NCI-H1436 (cell line): ENCODE data around the gene NUMBL.

Source experiments
- DNase-seq: peaks from one replicate; lab custom pipeline; 2025; lab: John Stamatoyannopoulos, UW

The NUMBL gene

DNA sequence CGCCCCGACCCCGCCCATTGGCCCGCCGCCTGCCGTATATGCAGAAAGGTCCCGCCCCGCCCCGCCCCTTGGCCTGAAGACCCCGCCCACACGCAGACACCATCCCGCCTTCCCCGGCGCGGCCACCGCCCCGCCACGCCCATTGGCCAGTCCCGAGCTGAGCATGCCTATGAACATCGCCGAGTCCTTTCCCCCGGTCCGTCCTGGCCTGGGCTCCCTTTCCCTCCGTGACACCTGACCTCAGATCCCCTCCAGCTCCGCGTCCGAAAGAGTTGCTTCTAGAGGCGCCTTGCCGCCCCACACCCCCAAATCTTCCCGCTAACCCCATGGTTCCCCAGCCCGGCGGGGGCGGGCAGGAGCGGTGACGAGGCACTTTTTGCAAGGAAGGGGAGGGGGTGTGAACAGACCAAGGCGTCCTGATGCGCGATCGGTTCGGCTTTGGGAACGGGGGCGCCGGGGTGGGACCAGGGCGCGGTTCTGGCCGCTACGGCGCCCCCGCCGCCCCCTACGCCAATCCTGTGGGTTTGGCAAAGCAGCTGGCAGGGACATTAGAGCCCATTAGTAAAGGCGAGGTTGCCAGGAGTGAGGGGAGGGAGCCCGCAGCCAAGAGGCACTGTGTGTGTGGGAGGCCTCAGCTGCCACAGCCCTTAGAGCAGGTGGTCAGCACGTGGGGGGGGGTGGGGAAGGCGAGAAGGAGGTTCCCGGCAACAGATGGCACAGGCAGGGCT lies 406 bp upstream of the NUMBL start:
- DNase-seq, result peak; percentile 87

DNA sequence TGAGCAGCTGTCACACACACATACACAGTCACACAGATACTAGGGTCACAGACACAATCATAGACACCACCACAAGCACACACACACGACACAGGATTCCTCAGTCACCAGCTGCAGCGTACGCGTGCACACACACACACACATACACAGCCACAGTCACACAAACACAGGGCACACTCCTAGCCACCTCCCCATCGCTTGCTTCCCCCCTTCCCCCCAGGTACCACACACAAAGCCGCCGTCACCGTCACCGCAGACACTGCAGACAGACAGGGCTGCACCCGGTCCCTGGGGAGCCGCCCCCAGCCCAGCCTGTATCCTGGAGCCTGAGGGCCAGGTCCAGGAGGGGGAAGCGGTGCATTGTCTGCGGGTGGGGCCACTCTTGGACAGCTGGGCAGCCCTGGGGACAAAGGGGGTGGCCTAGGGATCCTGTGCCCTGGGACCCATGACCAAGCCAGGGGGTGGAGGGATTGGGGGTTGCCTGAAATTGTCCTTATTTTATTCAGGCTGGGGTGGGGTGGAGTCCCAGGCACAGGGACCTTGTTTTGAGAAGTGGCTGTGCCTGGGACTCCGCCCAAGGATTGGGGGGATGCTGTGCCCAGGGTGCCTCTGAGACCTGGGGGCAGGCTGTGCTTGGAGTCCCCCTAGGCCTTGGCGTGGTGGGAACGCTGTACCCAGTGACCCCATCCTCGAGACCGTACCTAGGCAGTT lies 957 bp downstream of the NUMBL start:
- no peak for DNase-seq

DNA sequence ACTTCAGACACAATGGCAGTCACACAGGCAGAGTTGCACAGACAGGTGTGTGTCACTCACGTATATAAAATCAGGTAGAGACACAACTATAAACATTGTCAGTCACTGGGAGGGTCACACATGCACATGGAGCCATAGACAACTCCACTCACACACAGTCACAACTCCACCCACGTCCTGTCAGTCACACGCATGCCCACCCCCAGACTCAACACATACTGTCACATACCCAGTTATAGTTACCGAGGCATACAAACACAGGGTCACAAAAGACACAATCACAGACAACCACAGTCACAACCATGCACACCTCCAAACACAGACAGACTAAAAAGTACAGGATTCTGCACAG lies 1.5 kb downstream of the NUMBL start:
- no peak for DNase-seq

DNA sequence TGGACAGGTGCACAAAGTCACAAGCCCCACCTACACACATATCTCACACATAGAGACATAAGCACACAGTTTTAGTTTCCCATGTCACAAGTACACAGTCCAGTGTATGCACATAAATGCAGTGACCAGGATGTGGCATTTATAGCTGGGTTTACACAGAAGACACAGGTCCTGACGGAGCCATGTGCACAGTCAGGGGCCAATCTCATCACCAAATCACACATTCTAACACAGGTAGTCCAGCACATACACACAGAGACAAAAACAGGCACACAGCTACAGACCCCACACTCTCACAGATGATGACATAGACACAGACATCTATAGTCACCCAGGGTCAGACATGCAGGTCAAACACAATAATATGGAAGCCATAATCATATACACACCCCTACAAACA lies 2.1 kb downstream of the NUMBL start:
- DNase-seq, result no peak

DNA sequence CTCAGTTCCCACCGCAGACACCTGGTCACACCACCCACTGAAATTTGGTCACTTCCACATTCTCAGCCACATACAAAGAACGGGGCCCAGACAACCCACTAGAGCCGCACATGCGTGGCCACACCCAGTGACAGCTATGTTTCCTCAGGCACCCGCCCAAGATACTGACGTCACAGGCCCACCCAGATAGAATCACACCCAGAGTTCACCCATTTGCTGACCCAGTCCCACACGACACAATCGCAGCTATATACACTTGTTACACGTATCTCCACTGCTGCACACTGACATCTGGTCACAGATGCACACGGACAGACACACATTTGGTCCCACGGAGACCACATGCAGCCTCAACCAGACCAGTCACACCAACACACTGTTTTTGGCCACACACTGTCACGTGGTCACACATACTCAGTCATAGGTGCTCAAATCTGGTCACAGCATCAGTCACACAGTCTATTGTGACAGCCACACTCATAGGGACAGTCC lies 2.9 kb downstream of the NUMBL start:
- no peak for DNase-seq

DNA sequence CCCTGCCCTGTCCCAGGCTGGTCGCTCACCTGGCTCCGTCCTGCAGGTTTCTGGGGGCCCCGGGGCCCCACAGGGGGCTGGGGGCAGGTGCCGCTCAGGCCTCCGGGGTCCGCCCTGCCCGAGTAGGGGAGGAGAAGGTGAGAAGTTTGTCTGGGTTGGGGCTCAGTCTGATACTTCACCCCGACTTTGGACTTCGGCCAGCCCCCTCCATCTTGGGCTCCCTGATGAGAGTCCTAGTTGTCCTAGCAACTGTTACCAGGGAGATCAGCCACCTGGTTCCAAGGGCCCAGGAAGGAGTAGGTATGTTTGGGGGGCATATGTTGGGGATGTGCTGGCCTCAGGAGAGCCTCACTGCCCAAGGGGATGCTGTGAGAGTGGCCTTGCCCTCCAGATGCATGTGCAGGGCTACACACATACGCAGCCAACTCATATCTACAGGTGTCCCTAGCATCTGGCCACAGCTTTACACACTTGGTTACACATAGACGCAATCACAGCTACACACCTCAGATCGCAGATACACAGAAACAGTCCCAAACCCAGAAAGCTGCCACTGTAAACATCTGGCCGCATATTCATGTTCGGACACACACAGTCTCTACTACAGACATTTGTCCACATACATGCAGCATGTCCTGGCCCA lies 3.4 kb downstream of the NUMBL start:
- DNase-seq, result no peak

DNA sequence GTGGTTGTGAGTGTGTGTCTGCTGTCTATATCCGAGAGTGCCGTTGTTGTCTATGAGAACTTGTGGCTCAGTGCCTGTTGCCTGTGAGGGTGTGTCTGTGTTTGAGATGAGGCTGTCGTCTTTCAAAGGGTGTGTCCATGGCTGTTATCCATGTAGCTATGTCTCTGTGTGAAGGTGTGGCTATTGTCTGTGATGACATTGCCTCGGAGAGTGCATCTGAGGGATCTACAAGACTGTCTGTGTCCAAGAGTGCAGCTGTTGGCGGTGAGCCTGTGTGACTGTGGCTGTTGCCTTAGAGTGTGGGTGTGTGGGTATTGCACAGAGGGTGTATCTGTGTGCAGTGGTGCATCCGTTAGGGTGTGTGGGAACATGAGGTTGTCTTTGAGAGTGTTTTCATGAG lies 4.9 kb downstream of the NUMBL start:
- DNase-seq, result no peak

DNA sequence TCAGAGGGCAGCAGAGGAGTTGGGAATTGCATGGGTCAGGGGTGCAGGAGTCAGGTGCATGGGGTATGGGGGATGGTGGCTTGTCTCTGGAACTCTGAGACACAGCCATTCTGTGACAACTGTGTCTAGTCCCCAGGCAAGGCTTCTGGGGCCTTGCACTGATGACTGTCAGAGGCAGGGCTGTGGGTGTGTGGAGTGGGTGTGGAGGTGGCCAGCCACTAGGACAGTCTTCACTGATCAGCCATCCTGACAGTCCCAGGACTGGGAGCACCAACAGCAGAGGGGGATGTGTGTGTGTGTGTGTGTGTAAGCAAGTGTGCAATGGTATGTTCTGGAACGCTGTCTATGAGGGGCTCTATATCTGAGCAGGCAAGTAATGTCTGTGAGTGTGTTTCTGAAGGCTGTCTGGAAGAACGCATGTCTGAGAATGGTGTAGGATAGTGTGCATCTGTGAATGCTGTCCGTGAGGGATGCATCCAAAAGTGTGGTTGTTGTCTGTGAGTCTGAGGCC lies 5.4 kb downstream of the NUMBL start:
- DNase-seq, result no peak

DNA sequence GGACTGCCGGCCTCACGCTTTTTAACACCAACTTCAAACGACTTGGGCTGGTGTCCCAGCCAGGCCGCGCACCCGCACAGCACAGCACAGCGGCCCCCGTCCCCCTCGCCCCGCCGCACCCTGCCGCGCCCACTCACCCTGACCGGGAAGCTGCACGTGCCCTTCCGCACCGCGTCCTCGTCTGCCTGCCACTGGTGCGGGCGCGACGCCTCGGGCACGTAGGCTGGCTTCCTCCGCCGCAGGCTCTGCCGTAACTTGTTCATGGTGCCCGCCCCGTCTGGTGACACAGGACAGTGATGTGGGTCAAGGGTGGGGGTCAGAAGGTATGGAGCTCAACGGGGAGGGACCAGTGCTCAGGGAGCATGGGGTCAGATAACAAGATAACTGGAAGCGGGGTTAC lies 6.2 kb downstream of the NUMBL start:
- no peak for DNase-seq

DNA sequence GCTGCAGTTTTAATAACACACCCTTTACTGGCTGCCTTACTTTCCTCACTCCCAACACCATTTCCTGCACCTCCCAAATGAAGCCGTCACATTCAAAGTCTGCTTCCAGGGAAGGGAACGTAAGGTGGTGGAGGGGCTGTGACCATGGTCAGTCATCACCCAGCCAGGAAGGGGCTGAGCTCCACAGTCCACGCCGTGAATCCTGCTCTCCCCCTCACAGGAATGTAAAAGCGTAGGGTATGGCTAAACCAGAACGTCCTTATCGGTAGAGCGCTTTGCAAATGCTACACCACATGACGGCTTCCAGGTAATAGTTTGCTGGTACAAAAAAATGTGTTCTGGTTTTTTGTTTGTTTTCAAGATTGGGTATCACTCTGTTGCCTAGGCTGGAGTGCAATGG lies 7.0 kb downstream of the NUMBL start:
- DNase-seq, result no peak

DNA sequence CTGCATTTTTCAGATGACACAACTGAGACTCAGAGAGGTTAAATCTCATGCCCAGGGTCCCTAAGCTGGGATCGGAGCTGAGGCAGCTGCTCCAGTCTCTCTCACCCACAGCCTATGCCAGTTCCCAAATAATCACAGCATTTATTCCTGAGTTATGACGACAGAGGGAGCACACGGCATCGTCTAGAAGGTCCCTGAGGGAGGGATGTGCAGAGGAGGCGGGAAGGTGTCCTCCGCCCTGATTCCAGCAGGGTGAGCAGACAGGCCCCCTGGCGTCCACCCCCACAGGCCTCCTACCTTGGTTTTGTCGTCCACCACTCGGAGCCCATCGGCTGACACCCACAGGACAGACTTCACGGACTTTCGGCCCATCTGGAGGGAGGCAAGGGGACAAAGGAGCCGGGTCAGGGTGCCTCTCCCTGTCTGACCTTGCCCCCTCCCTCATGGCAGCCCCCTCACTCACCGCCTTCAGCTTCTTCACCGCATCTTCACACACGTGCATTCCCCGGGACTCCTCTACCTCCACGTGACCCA lies 8.0 kb downstream of the NUMBL start:
- DNase-seq, result no peak

DNA sequence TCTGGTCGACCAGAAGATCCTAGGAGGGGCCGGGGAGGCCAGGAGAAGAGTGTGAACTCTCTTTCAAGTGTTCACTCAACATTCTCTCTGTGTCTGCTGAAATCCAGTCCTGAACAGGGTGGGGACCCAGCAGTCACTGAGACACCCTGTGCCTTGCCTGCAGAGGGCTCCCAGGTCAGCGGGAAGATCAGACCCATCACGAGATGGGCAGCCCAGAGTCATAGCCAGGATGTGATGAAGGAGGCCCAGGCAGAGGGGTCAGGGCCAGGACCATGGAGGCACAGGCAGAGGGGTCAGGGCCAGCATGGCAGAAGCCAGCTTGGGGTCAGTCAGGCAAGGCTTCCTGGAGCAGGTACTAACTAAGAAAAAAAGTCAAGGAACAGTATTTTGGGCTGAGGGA lies 9.4 kb downstream of the NUMBL start:
- DNase-seq, result no peak

DNA sequence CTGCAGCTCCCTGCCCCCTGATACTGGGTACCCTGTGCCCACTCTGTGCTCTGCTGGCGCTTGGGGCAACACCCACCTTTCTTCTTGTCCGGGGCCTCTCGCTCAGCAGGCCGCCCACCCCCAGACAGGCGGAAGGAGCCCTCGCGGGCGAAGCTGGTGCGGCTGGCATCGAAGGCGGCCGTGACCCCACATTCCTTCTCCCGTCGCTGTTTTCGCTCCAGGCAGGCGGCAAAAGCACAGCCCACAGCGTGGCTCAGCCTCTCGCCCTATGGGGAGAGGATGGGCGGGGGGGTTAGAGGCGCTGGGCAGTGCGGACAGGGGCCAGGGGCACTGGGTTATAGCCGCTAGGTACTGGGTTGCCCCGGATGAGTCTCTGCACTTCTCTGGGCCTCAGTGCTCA lies 13.3 kb downstream of the NUMBL start:
- no peak for DNase-seq

DNA sequence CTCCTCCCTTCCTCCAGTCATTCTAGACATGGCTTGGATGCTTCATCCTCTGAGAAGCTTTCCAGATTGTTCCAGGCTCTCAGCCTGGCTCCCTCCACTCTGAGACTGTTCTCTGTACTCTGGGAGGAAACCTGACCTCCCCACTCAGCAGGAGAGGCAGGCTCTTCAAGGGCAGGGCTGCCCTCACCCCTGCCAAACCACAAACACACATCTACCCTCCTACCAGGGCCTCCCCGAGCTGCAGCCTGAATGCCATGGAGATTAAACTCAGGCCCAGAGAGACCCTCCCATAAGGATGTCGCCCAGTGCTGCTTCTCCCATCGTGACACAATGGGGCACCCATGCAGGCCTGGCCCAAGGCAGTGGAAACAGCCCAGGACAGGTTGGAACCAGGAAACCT lies 16.2 kb downstream of the NUMBL start:
- DNase-seq, result no peak

DNA sequence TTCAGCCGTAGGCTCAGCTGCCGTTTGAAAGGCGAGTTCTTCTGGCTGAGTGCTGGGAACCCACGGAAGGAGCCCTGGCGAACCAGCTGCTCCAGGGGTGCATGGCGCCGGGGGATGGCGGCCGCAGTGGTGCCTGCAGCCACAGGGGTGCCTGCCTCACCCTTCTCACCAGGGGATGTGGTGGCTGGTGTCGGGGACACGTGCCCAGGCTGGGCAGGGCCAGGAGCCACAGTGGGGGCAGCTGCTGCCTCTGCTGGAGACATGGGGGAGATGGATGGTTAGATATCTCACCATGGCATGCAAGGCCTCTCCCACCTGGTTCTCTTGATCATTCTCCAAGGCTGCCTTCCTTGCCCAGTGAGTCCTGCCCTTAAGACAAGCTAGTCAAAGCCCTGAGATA lies 17.1 kb downstream of the NUMBL start:
- no peak for DNase-seq

DNA sequence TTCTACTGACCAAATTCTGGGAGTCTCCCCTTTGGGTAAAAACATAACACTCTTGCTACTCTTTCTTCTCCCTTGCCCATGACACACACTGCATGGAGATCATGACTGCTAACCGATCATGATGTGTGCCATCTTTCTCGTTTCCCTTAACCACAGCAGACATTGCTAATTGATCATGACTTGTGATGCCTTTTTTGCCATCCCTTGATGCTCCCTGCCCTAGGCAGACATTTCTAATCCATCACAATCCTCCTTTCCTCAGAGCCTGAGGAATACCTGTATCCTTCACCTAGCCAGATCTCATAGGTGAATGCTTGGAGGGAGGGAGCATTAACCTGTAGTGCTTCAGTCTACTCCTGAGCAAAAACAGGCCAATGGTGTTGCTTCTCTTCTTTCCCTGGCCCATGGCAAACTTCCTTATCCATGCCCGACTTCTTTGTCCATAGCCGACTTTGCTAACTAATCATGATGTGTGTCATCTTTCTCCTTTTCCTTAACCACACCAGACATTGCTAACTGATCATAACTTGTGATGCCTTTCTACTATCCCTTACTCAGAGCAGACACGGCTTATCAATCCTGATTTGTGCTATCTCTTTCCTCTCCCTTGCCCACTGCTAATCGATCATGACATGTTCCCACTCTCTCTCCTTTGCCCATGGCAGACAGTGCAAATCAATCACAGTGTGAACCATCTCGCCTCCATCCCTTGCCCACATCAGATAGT lies 17.7 kb downstream of the NUMBL start:
- no peak for DNase-seq

DNA sequence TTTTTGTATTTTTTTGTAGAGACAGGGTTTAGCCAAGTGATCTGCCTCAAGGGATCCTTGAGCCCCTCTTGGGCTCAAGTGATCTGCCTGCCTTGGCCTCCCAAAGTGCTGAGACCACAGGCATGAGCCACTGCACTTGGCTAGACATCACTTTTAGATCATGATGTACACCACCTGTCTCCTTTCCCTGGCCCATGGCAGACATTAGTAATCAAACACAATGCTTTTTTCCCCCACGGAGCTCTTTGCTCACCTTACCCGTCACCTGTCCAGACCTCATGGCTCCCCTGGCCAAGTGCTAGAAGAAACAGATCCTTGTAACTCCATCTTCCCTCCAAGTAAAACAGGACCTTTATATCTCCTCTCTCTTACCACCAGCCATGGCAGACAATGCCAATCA lies 18.4 kb downstream of the NUMBL start:
- no peak for DNase-seq

DNA sequence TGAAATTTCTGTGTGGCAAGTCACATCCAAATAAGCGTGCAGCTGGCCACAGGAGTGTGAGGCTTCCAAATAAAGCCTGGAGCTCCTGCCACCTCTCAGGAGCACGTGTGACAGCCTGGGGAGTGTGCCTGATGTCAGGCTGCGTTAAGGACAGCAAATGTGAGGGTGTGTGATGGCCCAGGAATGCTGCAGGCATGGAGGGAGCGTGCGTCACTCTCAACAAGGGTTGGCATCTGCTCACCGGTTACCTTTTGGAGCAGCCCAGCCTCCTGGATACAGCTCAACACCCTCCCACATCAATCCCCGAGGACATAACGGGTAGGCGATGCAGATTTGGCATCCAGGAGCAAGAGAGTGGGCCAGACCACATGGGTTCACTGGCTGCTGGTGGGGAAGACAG lies 19.0 kb downstream of the NUMBL start:
- DNase-seq, result no peak

DNA sequence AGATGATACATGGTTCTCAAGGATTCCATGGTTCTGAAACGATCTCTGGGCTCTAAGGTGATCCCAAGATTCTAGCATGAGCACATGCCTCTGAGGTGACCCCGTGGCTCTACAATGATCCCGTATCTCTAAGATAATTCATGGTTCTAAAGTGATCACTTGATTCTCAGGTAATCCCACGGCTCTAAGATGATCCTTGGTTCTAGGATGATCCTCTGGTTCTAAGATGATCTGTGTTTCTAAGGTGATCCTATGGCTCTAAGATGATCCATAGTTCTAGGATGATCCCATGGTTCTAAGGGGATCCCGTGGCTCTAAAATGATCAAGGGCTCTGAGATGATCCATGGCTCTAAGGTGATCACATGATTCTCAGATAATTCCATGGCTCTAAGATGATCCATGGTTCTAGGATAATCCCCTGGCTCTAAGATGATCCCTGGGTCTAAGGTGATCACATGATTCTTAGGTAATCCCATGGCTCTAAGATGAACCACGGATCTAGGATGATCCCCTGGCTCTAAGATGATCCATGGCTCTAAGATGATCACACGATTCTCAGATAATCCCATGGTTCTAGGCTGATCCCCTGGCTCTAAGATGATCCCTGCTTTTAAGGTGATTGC lies 21.3 kb downstream of the NUMBL start:
- no peak for DNase-seq

DNA sequence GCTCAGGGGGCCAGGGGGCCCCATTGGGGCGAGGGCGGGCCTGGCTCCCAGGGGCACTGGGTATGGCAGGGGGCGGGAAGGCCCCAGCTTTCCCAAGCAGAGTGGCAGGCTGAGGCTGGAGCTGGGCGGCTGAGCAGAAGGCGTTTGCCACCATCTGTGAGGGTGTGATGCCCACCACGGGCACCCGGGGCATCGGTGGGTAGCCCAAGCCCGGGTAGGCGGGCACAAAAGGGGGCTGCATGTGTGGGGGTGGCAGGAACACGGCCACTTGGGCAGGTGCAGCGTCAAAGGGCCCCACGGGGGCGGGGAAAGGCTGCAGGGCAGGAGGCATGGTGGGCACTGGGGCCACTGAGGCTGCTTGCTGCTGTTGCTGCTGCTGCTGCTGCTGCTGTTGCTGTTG lies 22.8 kb downstream of the NUMBL start:
- no peak for DNase-seq

DNA sequence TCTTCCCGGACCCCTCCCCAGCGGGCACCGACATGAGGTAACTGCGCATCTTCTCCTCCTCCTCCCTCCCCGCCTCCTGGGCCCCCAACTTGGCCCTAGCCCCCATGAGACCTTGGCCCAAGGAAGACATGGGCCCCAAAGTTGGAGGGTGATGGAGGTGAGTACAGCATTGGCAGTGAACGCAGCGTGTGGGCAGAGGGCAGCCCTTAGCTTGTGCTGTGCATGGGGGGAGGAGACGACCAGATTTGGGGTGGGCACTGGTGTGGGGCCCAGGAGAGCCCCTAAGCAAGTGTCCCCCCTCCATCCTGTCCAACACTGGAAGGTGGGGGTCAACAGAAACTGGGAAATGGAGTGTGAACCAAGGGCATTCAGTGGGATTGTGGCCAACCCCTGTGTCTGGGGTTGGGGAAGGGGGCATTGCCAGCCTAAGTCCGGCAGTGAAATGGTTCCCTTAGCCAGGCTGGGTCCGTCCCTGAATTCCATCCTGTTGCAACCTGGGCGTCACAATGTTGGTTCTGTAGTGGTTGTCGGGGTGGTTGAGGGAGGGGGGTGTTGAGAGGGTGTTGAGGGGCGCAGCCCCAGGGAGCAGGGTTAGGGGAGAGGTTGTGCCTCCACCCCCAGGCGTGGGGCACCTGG lies 23.5 kb downstream of the NUMBL start:
- no peak for DNase-seq
